ENCODE results near the gene DICER1. TPM values are rescaled to one million over a fixed set of nuclear protein-coding genes. Genes with fewer than 3 reads are reported as not detected.
"Not testable (repeated sequence)": the region's sequence is repeated elsewhere in the genome, so short reads cannot be mapped to it uniquely, and the experiment has no call there.

The DICER1 gene
- total RNA-seq, 2 experiments from 2014 or later: 39.9 to 40.9 TPM

- ChIA-PET CTCF (no interaction called here), POLR2A (no interaction called here)
Observed at GRCh38 chr14:95182379-95182778, 25.1 kb upstream of the DICER1 start.

GRCh38 chr14:95180966-95181741 is 23.8 kb upstream of the DICER1 start:
- no peaks in the 10 kb centered on the region for H3K4me1 Mint-ChIP-seq (ENCODE audit: low read depth)
- H3K27me3 Mint-ChIP-seq: peaks cover 10% of the 10 kb centered on the region
- no peak overlapping the region for H3K27ac Mint-ChIP-seq
- no peak overlapping the region for H3K4me3 Mint-ChIP-seq
- ChIA-PET POLR2A (no interaction called here), CTCF (no interaction called here)
- no peak for DNase-seq
- intact Hi-C loops (cut with micrococcal nuclease): no loop called here
- H3K36me3 Mint-ChIP-seq: peaks cover 3% of the 10 kb centered on the region
- H3K9me3 Mint-ChIP-seq: no peaks in the 10 kb centered on the region

More at GRCh38 chr14:95182379-95182778, 25.1 kb upstream of the DICER1 start:
- H3K4me1 Mint-ChIP-seq (ENCODE audit: low read depth): no peaks in the 10 kb centered on the region
- DNase-seq: no peak
- no peaks in the 10 kb centered on the region for H3K9me3 Mint-ChIP-seq
- peaks cover 3% of the 10 kb centered on the region for H3K36me3 Mint-ChIP-seq
- H3K27ac Mint-ChIP-seq: no peak overlapping the region
- intact Hi-C loops (cut with micrococcal nuclease): no loop called here
- peaks cover 21% of the 10 kb centered on the region for H3K27me3 Mint-ChIP-seq
- H3K4me3 Mint-ChIP-seq: no peak overlapping the region

GRCh38 chr14:95175670-95176069 is 18.3 kb upstream of the DICER1 start:
- CTCF ChIA-PET; H3K27ac Mint-ChIP-seq; H3K27me3 Mint-ChIP-seq; DNase-seq; H3K4me3 Mint-ChIP-seq; H3K36me3 Mint-ChIP-seq; POLR2A ChIA-PET; H3K9me3 Mint-ChIP-seq; H3K4me1 Mint-ChIP-seq (ENCODE audit: low read depth); intact Hi-C loops (cut with micrococcal nuclease): not testable (repeated sequence)

GRCh38 chr14:95174184-95174792 is 17.0 kb upstream of the DICER1 start:
- H3K4me3 Mint-ChIP-seq: no peak overlapping the region
- no peak for DNase-seq
- H3K27ac Mint-ChIP-seq: no peak overlapping the region
- ChIA-PET CTCF (interaction anchor here (1.1 kb wide), 1 partner anchor 90 kb away, joined by 3 read pairs; no protein-coding TSS in a partner anchor), POLR2A (no interaction called here)
- no peaks in the 10 kb centered on the region for H3K36me3 Mint-ChIP-seq
- H3K9me3 Mint-ChIP-seq: no peaks in the 10 kb centered on the region
- intact Hi-C loops (cut with micrococcal nuclease): no loop called here
- H3K4me1 Mint-ChIP-seq (ENCODE audit: low read depth): no peaks in the 10 kb centered on the region
- no peaks in the 10 kb centered on the region for H3K27me3 Mint-ChIP-seq

GRCh38 chr14:95173518-95173917 is 16.2 kb upstream of the DICER1 start:
- POLR2A ChIA-PET: no interaction called here
- CTCF ChIA-PET: no interaction called here
- no peaks in the 10 kb centered on the region for H3K27me3 Mint-ChIP-seq

GRCh38 chr14:95167177-95167576 is 9.8 kb upstream of the DICER1 start:
- Mint-ChIP-seq H3K27ac (no peak overlapping the region), H3K4me3 (no peak overlapping the region), H3K9me3 (peaks cover 23% of the 10 kb centered on the region), H3K4me1 (ENCODE audit: low read depth) (no peaks in the 10 kb centered on the region), H3K36me3 (no peaks in the 10 kb centered on the region), H3K27me3 (no peaks in the 10 kb centered on the region)
- ChIA-PET POLR2A (no interaction called here), CTCF (no interaction called here)
- no peak for DNase-seq
- intact Hi-C loops (cut with micrococcal nuclease): no loop called here

More at GRCh38 chr14:95173518-95173917, 16.2 kb upstream of the DICER1 start:
- H3K9me3 Mint-ChIP-seq: no peaks in the 10 kb centered on the region
- H3K4me3 Mint-ChIP-seq: no peak overlapping the region
- no peaks in the 10 kb centered on the region for H3K36me3 Mint-ChIP-seq
- H3K4me1 Mint-ChIP-seq (ENCODE audit: low read depth): no peaks in the 10 kb centered on the region
- H3K27ac Mint-ChIP-seq: no peak overlapping the region
- intact Hi-C loops (cut with micrococcal nuclease): no loop called here
- DNase-seq: no peak

- Mint-ChIP-seq H3K36me3 (no peaks in the 10 kb centered on the region), H3K4me1 (ENCODE audit: low read depth) (no peaks in the 10 kb centered on the region), H3K27ac (no peak overlapping the region), H3K4me3 (no peak overlapping the region), H3K9me3 (peaks cover 23% of the 10 kb centered on the region), H3K27me3 (no peaks in the 10 kb centered on the region)
- intact Hi-C loops (cut with micrococcal nuclease): no loop called here
- no peak for DNase-seq
- POLR2A ChIA-PET: no interaction called here
- CTCF ChIA-PET: no interaction called here
Observed at GRCh38 chr14:95165517-95165916, 8.2 kb upstream of the DICER1 start.

GRCh38 chr14:95164506-95164905 is 7.2 kb upstream of the DICER1 start:
- H3K9me3 Mint-ChIP-seq: peaks cover 23% of the 10 kb centered on the region
- no peaks in the 10 kb centered on the region for H3K4me1 Mint-ChIP-seq (ENCODE audit: low read depth)
- intact Hi-C loops (cut with micrococcal nuclease): no loop called here
- CTCF ChIA-PET: no interaction called here
- H3K36me3 Mint-ChIP-seq: no peaks in the 10 kb centered on the region
- DNase-seq: no peak
- H3K4me3 Mint-ChIP-seq: no peak overlapping the region
- no peak overlapping the region for H3K27ac Mint-ChIP-seq
- H3K27me3 Mint-ChIP-seq: no peaks in the 10 kb centered on the region
- POLR2A ChIA-PET: no interaction called here

GRCh38 chr14:95163666-95164065 is 6.3 kb upstream of the DICER1 start:
- CTCF ChIA-PET: no interaction called here
- no peak for DNase-seq
- no peaks in the 10 kb centered on the region for H3K36me3 Mint-ChIP-seq
- POLR2A ChIA-PET: no interaction called here
- no peaks in the 10 kb centered on the region for H3K4me1 Mint-ChIP-seq (ENCODE audit: low read depth)
- H3K4me3 Mint-ChIP-seq: no peak overlapping the region
- peaks cover 23% of the 10 kb centered on the region for H3K9me3 Mint-ChIP-seq
- intact Hi-C loops (cut with micrococcal nuclease): no loop called here
- H3K27me3 Mint-ChIP-seq: no peaks in the 10 kb centered on the region
- H3K27ac Mint-ChIP-seq: no peak overlapping the region

GRCh38 chr14:95163132-95163531 is 5.8 kb upstream of the DICER1 start:
- Mint-ChIP-seq H3K4me1 (ENCODE audit: low read depth) (peaks cover under 1% of the 10 kb centered on the region), H3K36me3 (no peaks in the 10 kb centered on the region), H3K27ac (no peak overlapping the region), H3K9me3 (peaks cover 23% of the 10 kb centered on the region), H3K27me3 (no peaks in the 10 kb centered on the region), H3K4me3 (no peak overlapping the region)
- CTCF ChIA-PET: no interaction called here
- intact Hi-C loops (cut with micrococcal nuclease): no loop called here
- no peak for DNase-seq
- POLR2A ChIA-PET: no interaction called here

- H3K4me1 Mint-ChIP-seq (ENCODE audit: low read depth): peaks cover 5% of the 10 kb centered on the region
- no peaks in the 10 kb centered on the region for H3K27me3 Mint-ChIP-seq
- peaks cover 2% of the 10 kb centered on the region for H3K36me3 Mint-ChIP-seq
- no peak overlapping the region for H3K4me3 Mint-ChIP-seq
- ChIA-PET POLR2A (no interaction called here), CTCF (no interaction called here)
- no peak overlapping the region for H3K27ac Mint-ChIP-seq
- H3K9me3 Mint-ChIP-seq: peaks cover 23% of the 10 kb centered on the region
- intact Hi-C loops (cut with micrococcal nuclease): no loop called here
- DNase-seq: no peak
Observed at GRCh38 chr14:95162641-95163040, 5.3 kb upstream of the DICER1 start.

- intact Hi-C loops (cut with micrococcal nuclease): loop anchor here (1.0 to 5.0 kb wide), 4 partner anchors 14 to 377 kb away; partner anchors contain the start of genes CLMN and SYNE3
- Mint-ChIP-seq H3K27ac (peak overlapping the region; percentile 97), H3K4me3 (peak overlapping the region; percentile 96), H3K36me3 (peaks cover 6% of the 10 kb centered on the region), H3K27me3 (no peaks in the 10 kb centered on the region), H3K9me3 (no peaks in the 10 kb centered on the region), H3K4me1 (ENCODE audit: low read depth) (peaks cover 41% of the 10 kb centered on the region)
- POLR2A ChIA-PET: no interaction called here
- CTCF ChIA-PET: no interaction called here
- no peak for DNase-seq
Observed at GRCh38 chr14:95157048-95157326, 342 bp downstream of the DICER1 start.

All from activated CD4-positive, alpha-beta memory T cell treated with anti-CD3 and anti-CD28 coated beads for 36 hours (primary cell).